Keratinocyte (primary cell): Measurements from ENCODE around the gene MXRA5.
"Not testable (repeated sequence)": the region's sequence is repeated elsewhere in the genome, so short reads cannot be mapped to it uniquely, and the experiment has no call there.

Experiments
- CTCF ChIP-seq, 3 experiments: IDR thresholded peaks in 1 of 3; conservative IDR thresholded peaks in 1 of 3; optimal IDR thresholded peaks in 1 of 3; 2 replicates in 2 of 3; 3 replicates in 1 of 3; pipeline versions ENCODE3 to v1.5.1; 2011; ENCODE audit warnings: low read length in 3 of 3, mild to moderate bottlenecking in 3 of 3, moderate library complexity in 2 of 3, control low read depth in 1 of 3, inconsistent platforms in 1 of 3; ENCODE audit not compliant: insufficient read depth in 2 of 3; ENCODE audit errors: extremely low read depth in 1 of 3
- EZH2 ChIP-seq: IDR thresholded peaks from one replicate; pipeline ENCODE4 v1.6.1; 2012; ENCODE audit warnings: inconsistent platforms, mild to moderate bottlenecking, low read length, moderate library complexity

- not testable (repeated sequence) for TF ChIP-seq CTCF (optimal IDR thresholded peaks at IDR 0.05 in 1 of 3, IDR thresholded peaks at IDR 0.05 in 1 of 3, conservative IDR thresholded peaks at IDR 0.05 in 1 of 3; ENCODE audit: extremely low read depth in 1 of 3, insufficient read depth in 2 of 3, low read length in 3 of 3); EZH2
Observed at GRCh38 chrX:3375878-3376508, 29.5 kb upstream of the MXRA5 start.
